NB4 (cell line): ENCODE results near the gene TRAPPC12.

ENCODE experiments used
- DNase-seq: peaks from one replicate; pipeline ENCODE4 v3.0.0; 2010; ENCODE audit warnings: low read depth
- H3K4me3 ChIP-seq: one replicate; pipeline ENCODE4 v1.5.1; 2011; ENCODE audit warnings: mild to moderate bottlenecking, low read depth, low read length, moderate library complexity
- MAX ChIP-seq: IDR thresholded peaks from 2 replicates; pipeline ENCODE4 v1.6.1; 2011; ENCODE audit warnings: low read depth, low read length
- MYC ChIP-seq: IDR thresholded peaks from 2 replicates; pipeline ENCODE4 v1.6.1; 2011; ENCODE audit warnings: low read depth, low read length
- POLR2A ChIP-seq: IDR thresholded peaks from 2 replicates; pipeline ENCODE4 v1.6.1; 2011; ENCODE audit warnings: mild to moderate bottlenecking; ENCODE audit not compliant: insufficient read length; ENCODE audit errors: extremely low read depth
- TF ChIP-seq, protein P1 (sequence below): IDR thresholded peaks from one replicate; pipeline ENCODE4 v1.5.1; 2012; ENCODE audit warnings: low read depth, low read length

The TRAPPC12 gene

DNA sequence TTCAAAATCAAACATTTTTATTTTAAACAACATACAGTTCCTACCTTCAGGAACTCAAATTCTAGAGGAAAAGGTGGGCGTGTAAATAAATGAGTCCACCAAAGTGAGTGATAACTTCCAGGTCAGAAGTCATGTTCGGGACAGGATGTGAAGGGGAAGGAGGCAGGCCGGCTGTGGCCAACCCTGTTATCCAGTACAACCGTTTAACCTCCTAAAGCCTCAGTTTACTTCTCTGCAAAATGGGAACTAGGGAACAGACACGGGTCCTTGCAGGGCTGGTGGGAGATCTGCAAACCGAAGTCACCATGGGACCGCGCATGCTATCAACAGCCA, 2.2 kb upstream of the TRAPPC12 start:
- TF ChIP-seq, protein P1, sequence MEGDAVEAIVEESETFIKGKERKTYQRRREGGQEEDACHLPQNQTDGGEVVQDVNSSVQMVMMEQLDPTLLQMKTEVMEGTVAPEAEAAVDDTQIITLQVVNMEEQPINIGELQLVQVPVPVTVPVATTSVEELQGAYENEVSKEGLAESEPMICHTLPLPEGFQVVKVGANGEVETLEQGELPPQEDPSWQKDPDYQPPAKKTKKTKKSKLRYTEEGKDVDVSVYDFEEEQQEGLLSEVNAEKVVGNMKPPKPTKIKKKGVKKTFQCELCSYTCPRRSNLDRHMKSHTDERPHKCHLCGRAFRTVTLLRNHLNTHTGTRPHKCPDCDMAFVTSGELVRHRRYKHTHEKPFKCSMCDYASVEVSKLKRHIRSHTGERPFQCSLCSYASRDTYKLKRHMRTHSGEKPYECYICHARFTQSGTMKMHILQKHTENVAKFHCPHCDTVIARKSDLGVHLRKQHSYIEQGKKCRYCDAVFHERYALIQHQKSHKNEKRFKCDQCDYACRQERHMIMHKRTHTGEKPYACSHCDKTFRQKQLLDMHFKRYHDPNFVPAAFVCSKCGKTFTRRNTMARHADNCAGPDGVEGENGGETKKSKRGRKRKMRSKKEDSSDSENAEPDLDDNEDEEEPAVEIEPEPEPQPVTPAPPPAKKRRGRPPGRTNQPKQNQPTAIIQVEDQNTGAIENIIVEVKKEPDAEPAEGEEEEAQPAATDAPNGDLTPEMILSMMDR, result no peak
- TF ChIP-seq MYC, result no peak
- TF ChIP-seq MAX, result no peak
- no peak for TF ChIP-seq POLR2A
- peak; percentile 70 for DNase-seq
- peak overlapping the region; percentile 95 for H3K4me3 ChIP-seq

DNA sequence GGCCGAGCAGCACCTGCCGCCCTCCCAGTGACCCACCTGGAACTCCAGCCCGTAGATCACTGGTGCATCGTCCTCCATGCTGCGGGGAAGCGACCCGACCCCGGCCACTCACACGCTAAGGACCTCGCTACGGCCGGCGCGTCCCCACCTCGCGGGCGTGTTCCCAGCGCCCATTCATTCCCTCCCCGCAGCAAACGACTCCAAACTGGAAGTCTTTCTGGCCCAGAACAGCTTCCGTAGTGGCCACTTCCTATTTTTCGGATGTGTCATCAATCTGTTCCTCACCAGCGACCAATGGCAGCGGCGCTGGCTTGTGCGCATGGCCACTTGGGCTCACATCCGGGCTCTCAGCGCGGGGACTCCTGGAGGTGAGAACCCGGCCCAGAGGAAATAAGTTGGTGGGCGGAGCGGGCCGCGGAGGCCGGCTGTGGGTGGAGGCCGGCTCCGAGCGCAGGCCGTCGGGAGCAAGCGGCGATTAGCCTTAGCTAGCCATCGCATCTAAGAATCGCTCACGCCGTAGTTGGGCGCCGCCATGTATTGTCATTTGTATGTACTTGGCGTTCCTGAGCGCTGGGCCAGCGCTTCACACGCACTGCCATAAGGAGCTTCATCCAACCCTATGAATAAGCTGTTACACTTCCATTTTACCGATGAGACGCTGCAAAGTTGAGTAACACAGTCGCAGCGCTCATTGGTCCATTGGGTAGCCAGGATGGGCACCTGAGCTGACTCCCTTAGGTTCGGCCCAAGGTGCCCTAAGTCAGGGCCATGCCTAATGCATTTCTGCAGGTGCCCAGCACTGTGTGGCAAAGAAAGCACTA, 1.7 kb upstream of the TRAPPC12 start, which contains the start of gene EIPR1:
Gene EIPR1 (minus strand): TSS at position 207 of the 821 bp plus-strand sequence. CDS start 129 bp downstream, at position 78.
- DNase-seq, result peak; percentile 100
- TF ChIP-seq POLR2A, result peak; percentile 76
- peak; percentile 25; the same call in 1 of the 2 replicates for TF ChIP-seq MAX
- TF ChIP-seq, protein P1, result no peak
- no peak; the same call in 1 of the 2 replicates for TF ChIP-seq MYC
- peak within 1 kb of the TSS; percentile 95 for H3K4me3 ChIP-seq

GRCh38 chr2:3379339-3379646, 201 bp upstream of the TRAPPC12 start:
- no peak for DNase-seq
- TF ChIP-seq POLR2A (no peak), MAX (no peak), MYC (no peak)
- TF ChIP-seq, protein P1, result no peak
- peak overlapping the region; percentile 94 for H3K4me3 ChIP-seq

DNA sequence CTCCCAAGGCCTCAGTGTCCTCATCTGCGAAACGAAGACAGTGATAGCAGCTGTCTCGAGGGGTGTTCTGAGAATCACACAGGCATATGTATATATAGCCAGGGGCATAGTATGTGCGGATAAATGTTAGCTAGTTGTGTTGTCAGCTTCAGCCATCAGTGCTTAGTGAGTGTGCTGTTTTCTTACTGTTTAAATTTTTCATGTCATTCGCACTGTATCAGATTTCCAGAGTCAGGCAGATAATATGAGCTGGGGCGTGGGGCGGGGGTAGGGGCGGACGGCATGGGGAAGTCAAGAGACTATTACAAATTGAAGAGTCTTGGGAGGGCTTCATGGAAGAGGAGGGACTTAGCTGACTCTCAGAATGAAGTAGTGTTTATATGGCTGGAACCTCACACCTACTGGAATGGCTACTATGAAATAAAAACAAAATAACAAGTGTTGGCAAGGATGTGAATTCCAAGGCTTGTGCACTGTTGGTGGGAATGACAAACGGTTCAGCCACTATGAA, 7.0 kb downstream of the TRAPPC12 start:
- H3K4me3 ChIP-seq, result no peak overlapping the region
- TF ChIP-seq POLR2A, result no peak
- TF ChIP-seq MAX, result no peak
- TF ChIP-seq, protein P1, result no peak
- no peak for TF ChIP-seq MYC
- DNase-seq, result no peak

- H3K4me3 ChIP-seq, result no peak overlapping the region
- DNase-seq, result no peak
- TF ChIP-seq MYC (no peak), MAX (no peak), POLR2A (no peak)
- TF ChIP-seq, protein P1, result no peak
These were observed 7.5 kb downstream of the TRAPPC12 start for GRCh38 chr2:3387011-3387410.
